GM21528 (cell line): ENCODE results near the gene MAL.

ENCODE experiments used
- ATAC-seq: cut with Tn5 transposase; IDR thresholded peaks from one replicate; pipeline ENCODE4 v1.9.1; 2021; ENCODE audit warnings: mild to moderate bottlenecking, moderate library complexity; ENCODE audit not compliant: unreplicated experiment, low FRiP score

MAL gene

GRCh38 chr2:94995553-94996304, 29.8 kb upstream of the MAL start:
- no peak for ATAC-seq

- ATAC-seq: no peak
Observed at GRCh38 chr2:94996305-94997100, 29.0 kb upstream of the MAL start.

- ATAC-seq: no peak
Observed at GRCh38 chr2:94997981-94998930, 27.3 kb upstream of the MAL start.

- no peak for ATAC-seq
Observed at GRCh38 chr2:94999431-94999883, 26.1 kb upstream of the MAL start.

- no peak for ATAC-seq
Observed at GRCh38 chr2:95001051-95001562, 24.4 kb upstream of the MAL start.

GRCh38 chr2:95001701-95002100, 23.8 kb upstream of the MAL start:
- ATAC-seq: no peak

- ATAC-seq: no peak
Observed at GRCh38 chr2:95002498-95002897, 23.0 kb upstream of the MAL start.

- no peak for ATAC-seq
Observed at GRCh38 chr2:95004287-95004686, 21.2 kb upstream of the MAL start.

- ATAC-seq: no peak
Observed at GRCh38 chr2:95004711-95005110, 20.8 kb upstream of the MAL start.

GRCh38 chr2:95005726-95006125, 19.8 kb upstream of the MAL start:
- ATAC-seq: no peak

- no peak for ATAC-seq
Observed at GRCh38 chr2:95006588-95006987, 18.9 kb upstream of the MAL start.

GRCh38 chr2:95007031-95007609, 18.4 kb upstream of the MAL start:
- no peak for ATAC-seq

- no peak for ATAC-seq
Observed at GRCh38 chr2:95007822-95008221, 17.7 kb upstream of the MAL start.

GRCh38 chr2:95008306-95008705, 17.2 kb upstream of the MAL start:
- ATAC-seq: no peak

- ATAC-seq: no peak
Observed at GRCh38 chr2:95008996-95009395, 16.5 kb upstream of the MAL start.

GRCh38 chr2:95009412-95009811, 16.1 kb upstream of the MAL start:
- no peak for ATAC-seq

GRCh38 chr2:95010126-95010525, 15.4 kb upstream of the MAL start:
- ATAC-seq: no peak

GRCh38 chr2:95010718-95011117, 14.8 kb upstream of the MAL start:
- ATAC-seq: no peak

- ATAC-seq: peak; percentile 82
Observed at GRCh38 chr2:95012881-95013550, 12.5 kb upstream of the MAL start.

- ATAC-seq: no peak
Observed at GRCh38 chr2:95013726-95014125, 11.8 kb upstream of the MAL start.
